PC-3 (cell line): ENCODE measurements around the gene WDR90. TPM values are rescaled to one million over a fixed set of nuclear protein-coding genes. Genes with fewer than 3 reads are reported as not detected.

Experiments
- ATAC-seq: fragments of 200-7000 bp; cut with Tn5 transposase; 2 replicates; pipeline ENCODE4 v1.9.1; 2020; ENCODE audit warnings: mild to moderate bottlenecking, moderate library complexity
- BruUV-seq: library from RNA; stranded (reverse); fragments of 400-500 nt; replicated peaks from 2 replicates; lab custom pipeline; 2021; lab: Mats Ljungman, UMichigan
- CTCF ChIA-PET: fragments of 300-600 bp; sonication (Branson Sonifier 250); formaldehyde crosslinking; loops from one replicate; lab custom pipeline; 2022; ENCODE audit warnings: antibody characterized with exemption; lab: Charles Lee
- POLR2A ChIA-PET: fragments of 300-600 bp; sonication (Branson Sonifier 250); formaldehyde crosslinking; loops from one replicate; lab custom pipeline; 2022; ENCODE audit warnings: antibody characterized with exemption; ENCODE audit not compliant: unreplicated experiment; lab: Charles Lee
- DNase-seq: peaks from one replicate; pipeline ENCODE4 v3.0.0-alpha.2; 2015
- H2AFZ ChIP-seq: fragments of 300-600 bp; sonication (generic); 2 replicates; pipeline ENCODE4 v1.6.0; 2016; ENCODE audit warnings: antibody characterized with exemption, low read length
- H3F3A ChIP-seq: fragments of 300-600 bp; sonication (generic); one replicate; pipeline ENCODE4 v1.6.0; 2017; ENCODE audit warnings: antibody characterized with exemption, low read length, control low read depth, mild to moderate bottlenecking; ENCODE audit not compliant: unreplicated experiment
- H3K27ac ChIP-seq: fragments of 300-600 bp; sonication (generic); 2 replicates; pipeline ENCODE4 v1.5.1; 2016; ENCODE audit warnings: mild to moderate bottlenecking, low read length
- H3K27me3 ChIP-seq: fragments of 300-600 bp; sonication (generic); 2 replicates; pipeline ENCODE4 v1.6.1; 2016; ENCODE audit warnings: low read length, mixed read lengths
- H3K36me3 ChIP-seq: fragments of 300-600 bp; sonication (generic); 2 replicates; pipeline ENCODE4 v1.6.1; 2016; ENCODE audit warnings: low read depth, mixed run types, low read length, mixed read lengths
- H3K4me1 ChIP-seq: fragments of 300-600 bp; sonication (generic); 2 replicates; pipeline ENCODE4 v1.5.1; 2016; ENCODE audit warnings: low read length; ENCODE audit not compliant: insufficient read depth
- H3K4me2 ChIP-seq: fragments of 300-600 bp; sonication (generic); 2 replicates; pipeline ENCODE4 v1.6.0; 2016; ENCODE audit warnings: low read length
- H3K4me3 ChIP-seq: fragments of 300-600 bp; sonication (generic); 2 replicates; pipeline ENCODE4 v1.5.1; 2016; ENCODE audit warnings: mild to moderate bottlenecking, low read length, mixed read lengths
- H3K79me2 ChIP-seq: fragments of 300-600 bp; sonication (generic); 2 replicates; pipeline ENCODE4 v1.6.1; 2017; ENCODE audit warnings: low read length, mixed read lengths
- H3K9ac ChIP-seq: fragments of 300-600 bp; sonication (generic); 2 replicates; pipeline ENCODE4 v1.6.0; 2016; ENCODE audit warnings: mild to moderate bottlenecking, low read length
- H3K9me2 ChIP-seq: fragments of 300-600 bp; sonication (generic); replicated peaks from 2 replicates; pipeline ENCODE4 v1.6.1; 2016; ENCODE audit warnings: mixed run types, low read length, mixed read lengths
- H3K9me3 ChIP-seq: fragments of 300-600 bp; sonication (generic); 2 replicates; pipeline ENCODE4 v1.6.1; 2016; ENCODE audit warnings: low read length, mixed read lengths
- H4K20me1 ChIP-seq: fragments of 300-600 bp; sonication (generic); 2 replicates; pipeline ENCODE4 v1.6.1; 2016; ENCODE audit warnings: low read length, mixed read lengths
- EZH2 ChIP-seq: fragments of 300-600 bp; sonication (generic); IDR thresholded peaks from one replicate; pipeline ENCODE4 v1.6.1; 2017; ENCODE audit warnings: antibody characterized with exemption, mild to moderate bottlenecking, low read length; ENCODE audit not compliant: unreplicated experiment
- EZH2phosphoT487 ChIP-seq: fragments of 300-600 bp; sonication (generic); IDR thresholded peaks from 2 replicates; pipeline ENCODE4 v1.6.1; 2018; ENCODE audit warnings: mild to moderate bottlenecking, antibody characterized with exemption, low read length, borderline replicate concordance
- intact Hi-C: fragments of 100-400 bp; cut with micrococcal nuclease; formaldehyde crosslinking; loops from 2 replicates; pipeline ENCODE4 v1.9.0; 2023
- total RNA-seq: library from RNA; depleted of rRNA; stranded (reverse); fragments of >200 nt; gene quantifications from 2 replicates; pipeline ENCODE4 v1.2.3, GENCODE V29; 2014
- TF ChIP-seq, protein P1 (sequence below): fragments of 300-600 bp; sonication (generic); conservative IDR thresholded peaks from 2 replicates; pipeline ENCODE4 v1.5.1; 2017; ENCODE audit warnings: antibody characterized with exemption, low read depth, mild to moderate bottlenecking, low read length

The WDR90 gene
- total RNA-seq, 1 experiment from 2014 or later = 44.4 TPM

DNA sequence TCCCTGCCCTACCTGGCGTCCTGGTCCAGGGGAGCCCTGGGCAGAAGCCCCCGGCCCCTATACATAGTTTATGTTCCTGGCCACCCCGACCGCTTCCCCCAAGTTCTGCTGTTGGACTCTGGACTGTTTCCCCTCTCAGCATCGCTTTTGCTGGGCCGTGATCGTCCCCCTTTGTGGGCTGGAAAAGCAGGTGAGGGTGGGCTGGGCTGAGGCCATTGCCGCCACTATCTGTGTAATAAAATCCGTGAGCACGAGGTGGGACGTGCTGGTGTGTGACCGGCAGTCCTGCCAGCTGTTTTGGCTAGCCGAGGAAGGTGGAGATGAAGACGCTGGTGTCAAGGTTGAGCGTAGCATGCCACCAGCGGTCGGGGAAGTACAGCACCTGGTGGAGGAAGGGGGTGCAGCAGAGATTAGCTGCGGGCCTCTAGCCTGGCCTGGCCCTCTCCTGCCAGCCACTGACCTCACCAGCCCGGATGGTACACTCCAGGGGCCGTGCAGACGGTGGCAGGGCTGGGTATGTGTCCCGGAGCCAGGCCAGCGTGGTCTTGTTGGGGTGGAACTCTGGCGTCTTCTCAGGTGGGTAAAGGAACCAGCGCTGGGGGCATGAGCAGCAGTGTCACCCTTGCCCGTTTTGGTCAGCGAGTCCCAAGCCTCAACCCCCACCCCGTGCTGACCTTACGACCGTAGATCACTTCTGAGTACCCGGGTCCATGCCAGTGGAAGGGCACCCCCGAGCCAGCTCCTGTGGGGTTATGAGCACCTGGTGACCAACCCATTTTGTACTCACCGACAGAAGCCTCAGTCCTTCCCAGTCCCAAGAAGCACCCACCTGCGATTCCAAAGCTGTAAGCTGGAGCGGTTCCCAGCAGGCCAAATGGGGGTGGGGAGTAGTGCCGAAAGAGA, 33.6 kb downstream of the WDR90 start:
- H3K4me1 ChIP-seq = peaks cover 26% of the 10 kb centered on the region
- intact Hi-C loops = no loop called here
- POLR2A ChIA-PET = no interaction called here
- no peaks in the 10 kb centered on the region for H3F3A ChIP-seq
- TSS peak; percentile 57 for BruUV-seq
- peak overlapping the region; percentile 68 for H3K9ac ChIP-seq
- H3K4me2 ChIP-seq = peak overlapping the region; percentile 90
- DNase-seq (no peak), ATAC-seq (no peak)
- TF ChIP-seq EZH2phosphoT487 (no peak), EZH2 (no peak)
- TF ChIP-seq, protein P1, sequence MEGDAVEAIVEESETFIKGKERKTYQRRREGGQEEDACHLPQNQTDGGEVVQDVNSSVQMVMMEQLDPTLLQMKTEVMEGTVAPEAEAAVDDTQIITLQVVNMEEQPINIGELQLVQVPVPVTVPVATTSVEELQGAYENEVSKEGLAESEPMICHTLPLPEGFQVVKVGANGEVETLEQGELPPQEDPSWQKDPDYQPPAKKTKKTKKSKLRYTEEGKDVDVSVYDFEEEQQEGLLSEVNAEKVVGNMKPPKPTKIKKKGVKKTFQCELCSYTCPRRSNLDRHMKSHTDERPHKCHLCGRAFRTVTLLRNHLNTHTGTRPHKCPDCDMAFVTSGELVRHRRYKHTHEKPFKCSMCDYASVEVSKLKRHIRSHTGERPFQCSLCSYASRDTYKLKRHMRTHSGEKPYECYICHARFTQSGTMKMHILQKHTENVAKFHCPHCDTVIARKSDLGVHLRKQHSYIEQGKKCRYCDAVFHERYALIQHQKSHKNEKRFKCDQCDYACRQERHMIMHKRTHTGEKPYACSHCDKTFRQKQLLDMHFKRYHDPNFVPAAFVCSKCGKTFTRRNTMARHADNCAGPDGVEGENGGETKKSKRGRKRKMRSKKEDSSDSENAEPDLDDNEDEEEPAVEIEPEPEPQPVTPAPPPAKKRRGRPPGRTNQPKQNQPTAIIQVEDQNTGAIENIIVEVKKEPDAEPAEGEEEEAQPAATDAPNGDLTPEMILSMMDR = no peak
- CTCF ChIA-PET = no interaction called here
- peak overlapping the region; percentile 53; the same call in 1 of the 2 replicates for H3K27ac ChIP-seq
- H4K20me1 ChIP-seq = peaks cover 10% of the 10 kb centered on the region; the same call in 1 of the 2 replicates
- H2AFZ ChIP-seq = no peak overlapping the region
- peak overlapping the region; percentile 78 for H3K4me3 ChIP-seq
- no peaks in the 10 kb centered on the region for H3K27me3 ChIP-seq
- H3K9me3 ChIP-seq = no peaks in the 10 kb centered on the region
- no peaks in the 10 kb centered on the region for H3K9me2 ChIP-seq
- H3K36me3 ChIP-seq = peaks cover 6% of the 10 kb centered on the region
- peaks cover 35% of the 10 kb centered on the region for H3K79me2 ChIP-seq

GRCh38 chr16:683396-684070, 34.4 kb downstream of the WDR90 start:
- ATAC-seq (peak; percentile 5), DNase-seq (no peak)
- Histone ChIP-seq H3K9me3 (no peaks in the 10 kb centered on the region), H3F3A (no peaks in the 10 kb centered on the region), H3K79me2 (peaks cover 35% of the 10 kb centered on the region), H3K9me2 (no peaks in the 10 kb centered on the region), H3K4me2 (peak overlapping the region; percentile 90), H4K20me1 (peaks cover 10% of the 10 kb centered on the region; the same call in 1 of the 2 replicates), H3K36me3 (peaks cover 6% of the 10 kb centered on the region), H3K27me3 (no peaks in the 10 kb centered on the region), H3K4me1 (peaks cover 26% of the 10 kb centered on the region), H3K27ac (peak overlapping the region; percentile 53), H3K9ac (peak overlapping the region; percentile 68), H2AFZ (no peak overlapping the region), H3K4me3 (peak overlapping the region; percentile 78)
- no TSS peak for BruUV-seq
- POLR2A ChIA-PET = no interaction called here
- intact Hi-C loops = no loop called here
- CTCF ChIA-PET = no interaction called here
- TF ChIP-seq, protein P1 = no peak
- TF ChIP-seq EZH2phosphoT487 = no peak
- no peak for TF ChIP-seq EZH2
